ENCODE measurements around the gene CCDC59. TPM values are rescaled to one million over a fixed set of nuclear protein-coding genes. Genes with fewer than 3 reads are reported as not detected.

CCDC59 gene
- total RNA-seq, 1 donor from 2014 or later: 42.2 TPM

GRCh38 chr12:82383930-82384552 lies 25.9 kb upstream of the CCDC59 start:
- Histone ChIP-seq H3K4me1 (no peaks in the 10 kb centered on the region), H3K27me3 (no peaks in the 10 kb centered on the region), H3K4me3 (no peak overlapping the region), H3K27ac (no peak overlapping the region), H3K9me3 (no peaks in the 10 kb centered on the region), H3K36me3 (peaks cover 0 to 7% of the 10 kb centered on the region in 2 donors)
- intact Hi-C loops (cut with DNase I): no loop called here
- DNase-seq (ENCODE audit: extremely low spot score in 2 of 2): no peak
- TF ChIP-seq, protein P1, sequence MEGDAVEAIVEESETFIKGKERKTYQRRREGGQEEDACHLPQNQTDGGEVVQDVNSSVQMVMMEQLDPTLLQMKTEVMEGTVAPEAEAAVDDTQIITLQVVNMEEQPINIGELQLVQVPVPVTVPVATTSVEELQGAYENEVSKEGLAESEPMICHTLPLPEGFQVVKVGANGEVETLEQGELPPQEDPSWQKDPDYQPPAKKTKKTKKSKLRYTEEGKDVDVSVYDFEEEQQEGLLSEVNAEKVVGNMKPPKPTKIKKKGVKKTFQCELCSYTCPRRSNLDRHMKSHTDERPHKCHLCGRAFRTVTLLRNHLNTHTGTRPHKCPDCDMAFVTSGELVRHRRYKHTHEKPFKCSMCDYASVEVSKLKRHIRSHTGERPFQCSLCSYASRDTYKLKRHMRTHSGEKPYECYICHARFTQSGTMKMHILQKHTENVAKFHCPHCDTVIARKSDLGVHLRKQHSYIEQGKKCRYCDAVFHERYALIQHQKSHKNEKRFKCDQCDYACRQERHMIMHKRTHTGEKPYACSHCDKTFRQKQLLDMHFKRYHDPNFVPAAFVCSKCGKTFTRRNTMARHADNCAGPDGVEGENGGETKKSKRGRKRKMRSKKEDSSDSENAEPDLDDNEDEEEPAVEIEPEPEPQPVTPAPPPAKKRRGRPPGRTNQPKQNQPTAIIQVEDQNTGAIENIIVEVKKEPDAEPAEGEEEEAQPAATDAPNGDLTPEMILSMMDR (IDR thresholded peaks at IDR 0.05): no peak
- no peak for TF ChIP-seq POLR2A (IDR thresholded peaks at IDR 0.05)
- no peak for TF ChIP-seq POLR2AphosphoS5 (IDR thresholded peaks at IDR 0.05; ENCODE audit: insufficient read depth in 1 of 2, low read depth in 1 of 2)

DNA sequence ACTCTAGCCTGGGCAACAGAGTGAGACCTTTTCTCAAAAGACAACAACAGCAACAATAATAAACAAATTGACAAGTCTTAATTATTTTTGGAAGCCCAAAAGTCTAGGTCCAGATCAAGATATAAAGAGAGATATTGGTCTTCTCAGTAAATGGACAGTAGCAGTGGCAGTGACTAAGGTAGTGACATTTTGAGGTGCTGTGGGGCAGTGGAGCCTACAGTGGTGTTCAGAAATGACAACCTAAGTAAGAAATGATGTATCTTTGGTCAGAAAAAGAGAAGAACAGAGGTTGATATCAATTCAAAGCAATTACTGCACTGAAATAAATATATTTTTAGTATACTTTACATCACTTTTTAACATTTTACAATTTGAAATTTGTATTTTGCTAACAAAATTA lies 20.8 kb upstream of the CCDC59 start:
- no peak overlapping the region for H3K27ac ChIP-seq
- no peak overlapping the region for H3K4me3 ChIP-seq
- H3K4me1 ChIP-seq: no peaks in the 10 kb centered on the region
- DNase-seq (ENCODE audit: extremely low spot score in 2 of 2): no peak
- TF ChIP-seq POLR2AphosphoS5 (IDR thresholded peaks at IDR 0.05; ENCODE audit: insufficient read depth in 1 of 2, low read depth in 1 of 2) (no peak), POLR2A (IDR thresholded peaks at IDR 0.05) (no peak)
- TF ChIP-seq, protein P1 (IDR thresholded peaks at IDR 0.05): no peak
- H3K36me3 ChIP-seq: peaks cover 0 to 13% of the 10 kb centered on the region in 2 donors
- H3K9me3 ChIP-seq: peaks cover 7% of the 10 kb centered on the region
- H3K27me3 ChIP-seq: no peaks in the 10 kb centered on the region
- intact Hi-C loops (cut with DNase I): no loop called here

DNA sequence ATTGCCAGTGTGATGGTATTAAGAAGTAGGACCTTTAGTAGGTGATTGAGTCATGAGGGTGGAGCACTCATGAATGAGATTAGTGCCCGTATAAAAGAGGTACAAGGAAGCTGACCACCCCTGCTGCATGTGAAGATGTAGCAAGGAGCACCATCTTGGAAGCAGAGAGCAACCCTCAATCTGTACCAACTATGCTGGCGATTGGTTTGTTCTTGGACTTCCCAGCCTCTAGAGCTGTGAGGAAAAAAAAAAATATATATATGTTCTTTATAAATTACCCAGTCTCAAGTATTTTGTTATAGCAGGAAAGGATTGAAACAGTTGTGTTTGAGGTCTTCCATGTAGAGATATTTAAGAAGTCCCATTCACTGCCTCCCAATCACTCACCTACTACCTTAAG lies 17.0 kb upstream of the CCDC59 start:
- TF ChIP-seq POLR2A (IDR thresholded peaks at IDR 0.05): no peak
- TF ChIP-seq POLR2AphosphoS5 (IDR thresholded peaks at IDR 0.05; ENCODE audit: insufficient read depth in 1 of 2, low read depth in 1 of 2): no peak
- TF ChIP-seq, protein P1 (IDR thresholded peaks at IDR 0.05): no peak
- intact Hi-C loops (cut with DNase I): no loop called here
- DNase-seq (ENCODE audit: extremely low spot score in 2 of 2): no peak
- Histone ChIP-seq H3K27me3 (no peaks in the 10 kb centered on the region), H3K9me3 (peaks cover 7% of the 10 kb centered on the region), H3K4me3 (no peak overlapping the region), H3K27ac (no peak overlapping the region), H3K36me3 (peaks cover 0 to 26% of the 10 kb centered on the region in 2 donors), H3K4me1 (no peaks in the 10 kb centered on the region)

- Histone ChIP-seq H3K36me3 (no peaks in the 10 kb centered on the region), H3K27ac (no peak overlapping the region), H3K27me3 (no peaks in the 10 kb centered on the region), H3K4me1 (peaks cover 8% of the 10 kb centered on the region), H3K4me3 (no peak overlapping the region), H3K9me3 (no peaks in the 10 kb centered on the region)
- no peak for DNase-seq (ENCODE audit: extremely low spot score in 2 of 2)
- intact Hi-C loops (cut with DNase I): no loop called here
- TF ChIP-seq, protein P1 (IDR thresholded peaks at IDR 0.05): no peak
- TF ChIP-seq POLR2A (IDR thresholded peaks at IDR 0.05) (no peak), POLR2AphosphoS5 (IDR thresholded peaks at IDR 0.05; ENCODE audit: insufficient read depth in 1 of 2, low read depth in 1 of 2) (no peak)
Observed at GRCh38 chr12:82366197-82366596, 8.0 kb upstream of the CCDC59 start.

DNA sequence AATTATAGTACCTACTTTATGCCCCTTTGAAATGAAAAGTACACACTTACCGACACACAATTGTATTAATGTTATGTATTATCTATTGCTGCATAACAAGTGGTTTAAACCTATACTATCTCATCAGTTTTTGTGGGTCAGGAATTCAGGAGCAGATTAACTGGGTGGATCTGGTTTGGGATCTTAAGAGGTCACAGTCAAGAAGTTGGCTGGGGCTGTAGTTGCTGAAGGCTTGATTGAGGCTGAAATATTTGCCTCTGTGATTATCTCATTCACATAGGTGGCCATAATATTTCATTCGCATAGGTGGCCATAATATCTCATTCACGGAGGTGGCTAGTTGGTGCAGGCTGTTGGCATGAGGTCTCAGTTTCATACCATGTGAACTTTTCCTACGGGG lies 5.8 kb upstream of the CCDC59 start:
- Histone ChIP-seq H3K36me3 (no peaks in the 10 kb centered on the region), H3K27ac (no peak overlapping the region), H3K4me1 (peaks cover 19% of the 10 kb centered on the region), H3K9me3 (no peaks in the 10 kb centered on the region), H3K4me3 (no peak overlapping the region), H3K27me3 (no peaks in the 10 kb centered on the region)
- DNase-seq (ENCODE audit: extremely low spot score in 2 of 2): no peak
- intact Hi-C loops (cut with DNase I): no loop called here
- TF ChIP-seq POLR2A (IDR thresholded peaks at IDR 0.05): no peak
- no peak for TF ChIP-seq POLR2AphosphoS5 (IDR thresholded peaks at IDR 0.05; ENCODE audit: insufficient read depth in 1 of 2, low read depth in 1 of 2)
- TF ChIP-seq, protein P1 (IDR thresholded peaks at IDR 0.05): no peak
